PC-3 (cell line): ENCODE data around the gene TUBB2B. TPM values are rescaled to one million over a fixed set of nuclear protein-coding genes. Genes with fewer than 3 reads are reported as not detected.

Source experiments
- ATAC-seq: fragments of 200-7000 bp; cut with Tn5 transposase; 2 replicates; pipeline ENCODE4 v1.9.1; 2020; ENCODE audit warnings: mild to moderate bottlenecking, moderate library complexity
- BruUV-seq: library from RNA; stranded (reverse); fragments of 400-500 nt; replicated peaks from 2 replicates; lab custom pipeline; 2021; lab: Mats Ljungman, UMichigan
- CTCF ChIA-PET: fragments of 300-600 bp; sonication (Branson Sonifier 250); formaldehyde crosslinking; loops from one replicate; lab custom pipeline; 2022; ENCODE audit warnings: antibody characterized with exemption; lab: Charles Lee
- POLR2A ChIA-PET: fragments of 300-600 bp; sonication (Branson Sonifier 250); formaldehyde crosslinking; loops from one replicate; lab custom pipeline; 2022; ENCODE audit warnings: antibody characterized with exemption; ENCODE audit not compliant: unreplicated experiment; lab: Charles Lee
- DNase-seq: peaks from one replicate; pipeline ENCODE4 v3.0.0-alpha.2; 2015
- H2AFZ ChIP-seq: fragments of 300-600 bp; sonication (generic); 2 replicates; pipeline ENCODE4 v1.6.0; 2016; ENCODE audit warnings: antibody characterized with exemption, low read length
- H3F3A ChIP-seq: fragments of 300-600 bp; sonication (generic); one replicate; pipeline ENCODE4 v1.6.0; 2017; ENCODE audit warnings: antibody characterized with exemption, low read length, control low read depth, mild to moderate bottlenecking; ENCODE audit not compliant: unreplicated experiment
- H3K27ac ChIP-seq: fragments of 300-600 bp; sonication (generic); 2 replicates; pipeline ENCODE4 v1.5.1; 2016; ENCODE audit warnings: mild to moderate bottlenecking, low read length
- H3K27me3 ChIP-seq: fragments of 300-600 bp; sonication (generic); 2 replicates; pipeline ENCODE4 v1.6.1; 2016; ENCODE audit warnings: low read length, mixed read lengths
- H3K36me3 ChIP-seq: fragments of 300-600 bp; sonication (generic); 2 replicates; pipeline ENCODE4 v1.6.1; 2016; ENCODE audit warnings: low read depth, mixed run types, low read length, mixed read lengths
- H3K4me1 ChIP-seq: fragments of 300-600 bp; sonication (generic); 2 replicates; pipeline ENCODE4 v1.5.1; 2016; ENCODE audit warnings: low read length; ENCODE audit not compliant: insufficient read depth
- H3K4me2 ChIP-seq: fragments of 300-600 bp; sonication (generic); 2 replicates; pipeline ENCODE4 v1.6.0; 2016; ENCODE audit warnings: low read length
- H3K4me3 ChIP-seq: fragments of 300-600 bp; sonication (generic); 2 replicates; pipeline ENCODE4 v1.5.1; 2016; ENCODE audit warnings: mild to moderate bottlenecking, low read length, mixed read lengths
- H3K79me2 ChIP-seq: fragments of 300-600 bp; sonication (generic); 2 replicates; pipeline ENCODE4 v1.6.1; 2017; ENCODE audit warnings: low read length, mixed read lengths
- H3K9ac ChIP-seq: fragments of 300-600 bp; sonication (generic); 2 replicates; pipeline ENCODE4 v1.6.0; 2016; ENCODE audit warnings: mild to moderate bottlenecking, low read length
- H3K9me2 ChIP-seq: fragments of 300-600 bp; sonication (generic); replicated peaks from 2 replicates; pipeline ENCODE4 v1.6.1; 2016; ENCODE audit warnings: mixed run types, low read length, mixed read lengths
- H3K9me3 ChIP-seq: fragments of 300-600 bp; sonication (generic); 2 replicates; pipeline ENCODE4 v1.6.1; 2016; ENCODE audit warnings: low read length, mixed read lengths
- H4K20me1 ChIP-seq: fragments of 300-600 bp; sonication (generic); 2 replicates; pipeline ENCODE4 v1.6.1; 2016; ENCODE audit warnings: low read length, mixed read lengths
- CTCF ChIP-seq: fragments of 300-600 bp; sonication (generic); conservative IDR thresholded peaks from 2 replicates; pipeline ENCODE4 v1.5.1; 2017; ENCODE audit warnings: antibody characterized with exemption, low read depth, mild to moderate bottlenecking, low read length
- EZH2 ChIP-seq: fragments of 300-600 bp; sonication (generic); IDR thresholded peaks from one replicate; pipeline ENCODE4 v1.6.1; 2017; ENCODE audit warnings: antibody characterized with exemption, mild to moderate bottlenecking, low read length; ENCODE audit not compliant: unreplicated experiment
- EZH2phosphoT487 ChIP-seq: fragments of 300-600 bp; sonication (generic); IDR thresholded peaks from 2 replicates; pipeline ENCODE4 v1.6.1; 2018; ENCODE audit warnings: mild to moderate bottlenecking, antibody characterized with exemption, low read length, borderline replicate concordance
- intact Hi-C: fragments of 100-400 bp; cut with micrococcal nuclease; formaldehyde crosslinking; loops from 2 replicates; pipeline ENCODE4 v1.9.0; 2023
- total RNA-seq: library from RNA; depleted of rRNA; stranded (reverse); fragments of >200 nt; gene quantifications from 2 replicates; pipeline ENCODE4 v1.2.3, GENCODE V29; 2014

The TUBB2B gene
- total RNA-seq, 1 experiment from 2014 or later = 6.5 TPM

- Histone ChIP-seq H3F3A (no peaks in the 10 kb centered on the region), H3K36me3 (no peaks in the 10 kb centered on the region), H3K27ac (no peak overlapping the region), H3K9me2 (no peaks in the 10 kb centered on the region), H3K79me2 (no peaks in the 10 kb centered on the region), H3K4me3 (no peak overlapping the region), H4K20me1 (no peaks in the 10 kb centered on the region), H3K4me2 (no peak overlapping the region), H3K9ac (no peak overlapping the region), H2AFZ (no peak overlapping the region), H3K27me3 (no peaks in the 10 kb centered on the region), H3K9me3 (no peaks in the 10 kb centered on the region), H3K4me1 (peaks cover 27% of the 10 kb centered on the region)
- intact Hi-C loops = no loop called here
- DNase-seq (no peak), ATAC-seq (no peak)
- POLR2A ChIA-PET = no interaction called here
- CTCF ChIA-PET = no interaction called here
- TF ChIP-seq CTCF = no peak; the same call in 1 of the 2 replicates
- TF ChIP-seq EZH2 = no peak
- no peak for TF ChIP-seq EZH2phosphoT487
- BruUV-seq = no TSS peak
Measured at GRCh38 chr6:3206339-3207015, 21.0 kb downstream of the TUBB2B start.

- no peak overlapping the region for H3K4me3 ChIP-seq
- H3K4me1 ChIP-seq = peaks cover 27% of the 10 kb centered on the region
- H2AFZ ChIP-seq = no peak overlapping the region
- H3K27ac ChIP-seq = peak overlapping the region; percentile 27
- no peaks in the 10 kb centered on the region for H3K9me2 ChIP-seq
- no peak for TF ChIP-seq EZH2phosphoT487
- no peak for TF ChIP-seq EZH2
- no peak for TF ChIP-seq CTCF
- peak; percentile 81 for DNase-seq
- POLR2A ChIA-PET = no interaction called here
- no peaks in the 10 kb centered on the region for H3K27me3 ChIP-seq
- H3K9ac ChIP-seq = no peak overlapping the region
- 0 out of 2 replicates have a peak overlapping the region, but pooled peaks have one; percentile 5 for H3K4me2 ChIP-seq
- no peaks in the 10 kb centered on the region for H3K36me3 ChIP-seq
- H4K20me1 ChIP-seq = no peaks in the 10 kb centered on the region
- intact Hi-C loops = no loop called here
- no peaks in the 10 kb centered on the region for H3K9me3 ChIP-seq
- no peak for ATAC-seq
- H3F3A ChIP-seq = no peaks in the 10 kb centered on the region
- H3K79me2 ChIP-seq = no peaks in the 10 kb centered on the region
- CTCF ChIA-PET = no interaction called here
- BruUV-seq = no TSS peak
Measured at GRCh38 chr6:3205913-3206312, 21.5 kb downstream of the TUBB2B start.

GRCh38 chr6:3204921-3205320 is 22.5 kb downstream of the TUBB2B start:
- Histone ChIP-seq H3K27me3 (no peaks in the 10 kb centered on the region), H4K20me1 (no peaks in the 10 kb centered on the region), H3K4me1 (peaks cover 27% of the 10 kb centered on the region), H3K36me3 (no peaks in the 10 kb centered on the region), H2AFZ (no peak overlapping the region), H3K4me2 (no peak overlapping the region), H3K9me2 (no peaks in the 10 kb centered on the region), H3K9me3 (no peaks in the 10 kb centered on the region), H3K4me3 (no peak overlapping the region), H3K27ac (no peak overlapping the region), H3K79me2 (no peaks in the 10 kb centered on the region), H3F3A (no peaks in the 10 kb centered on the region), H3K9ac (no peak overlapping the region)
- ATAC-seq (no peak), DNase-seq (no peak)
- ChIA-PET POLR2A (no interaction called here), CTCF (no interaction called here)
- intact Hi-C loops = no loop called here
- no TSS peak for BruUV-seq
- TF ChIP-seq EZH2phosphoT487 = no peak
- no peak for TF ChIP-seq CTCF
- no peak for TF ChIP-seq EZH2
